Mesendoderm (in vitro differentiated cells): Measurements from ENCODE around the gene GABARAPL1.
"Not testable (repeated sequence)": the region's sequence is repeated elsewhere in the genome, so short reads cannot be mapped to it uniquely, and the experiment has no call there.

Experiments used
- DNase-seq: peaks from one replicate; pipeline ENCODE4 v3.0.0; 2013
- H2AK5ac ChIP-seq: 2 replicates; pipeline ENCODE4 v1.6.1; 2013; ENCODE audit warnings: low read length, inconsistent platforms
- H2BK120ac ChIP-seq: 2 replicates; pipeline ENCODE4 v1.6.1; 2013; ENCODE audit warnings: low read depth, mild to moderate bottlenecking, low read length, moderate library complexity, mixed read lengths
- H2BK15ac ChIP-seq: replicated peaks from 2 replicates; pipeline ENCODE4 v1.6.1; 2013; ENCODE audit warnings: low read depth, mild to moderate bottlenecking, moderate library complexity
- H2BK5ac ChIP-seq: 2 replicates; pipeline ENCODE4 v1.6.1; 2013; ENCODE audit warnings: low read length, inconsistent platforms
- H3K18ac ChIP-seq: 2 replicates; pipeline ENCODE4 v1.6.1; 2013; ENCODE audit warnings: mild to moderate bottlenecking, low read length, mixed read lengths
- H3K23ac ChIP-seq: one replicate; pipeline ENCODE4 v1.6.1; 2013; ENCODE audit warnings: low read length
- H3K27ac ChIP-seq: 2 replicates; pipeline ENCODE4 v1.5.1; 2013; ENCODE audit warnings: low read depth, mild to moderate bottlenecking, inconsistent platforms, low read length, moderate library complexity
- H3K27me3 ChIP-seq: 2 replicates; pipeline ENCODE4 v1.6.1; 2013; ENCODE audit warnings: low read length, control low read depth, mild to moderate bottlenecking, inconsistent platforms; ENCODE audit not compliant: insufficient read depth, poor library complexity
- H3K36me3 ChIP-seq: 2 replicates; pipeline ENCODE4 v1.6.1; 2013; ENCODE audit warnings: low read length, inconsistent platforms; ENCODE audit not compliant: control insufficient read depth, insufficient read depth
- H3K4ac ChIP-seq: one replicate; pipeline ENCODE4 v1.6.1; 2013; ENCODE audit warnings: low read depth, mild to moderate bottlenecking, low read length, moderate library complexity
- H3K4me1 ChIP-seq: 2 replicates; pipeline ENCODE4 v1.6.1; 2013; ENCODE audit warnings: low read depth, low read length, inconsistent platforms; ENCODE audit not compliant: control insufficient read depth
- H3K4me2 ChIP-seq: 2 replicates; pipeline ENCODE4 v1.6.1; 2013; ENCODE audit warnings: low read length
- H3K4me3 ChIP-seq: 2 replicates; pipeline ENCODE4 v1.5.1; 2013; ENCODE audit warnings: mild to moderate bottlenecking, low read length
- H3K56ac ChIP-seq: one replicate; pipeline ENCODE4 v1.6.1; 2013; ENCODE audit warnings: low read length
- H3K79me1 ChIP-seq: 2 replicates; pipeline ENCODE4 v1.6.1; 2013; ENCODE audit warnings: low read length, inconsistent platforms
- H3K79me2 ChIP-seq: 2 replicates; pipeline ENCODE4 v1.6.1; 2013; ENCODE audit warnings: mild to moderate bottlenecking, low read length; ENCODE audit not compliant: control insufficient read depth, insufficient read depth
- H3K9ac ChIP-seq: 2 replicates; pipeline ENCODE4 v1.6.1; 2013; ENCODE audit warnings: low read length, inconsistent platforms
- H4K5ac ChIP-seq: one replicate; pipeline ENCODE4 v1.6.1; 2013; ENCODE audit warnings: low read length
- H4K8ac ChIP-seq: one replicate; pipeline ENCODE4 v1.6.1; 2013; ENCODE audit warnings: low read depth, mild to moderate bottlenecking, control low read depth, low read length, moderate library complexity
- WGBS: extraction: QIAGEN DNeasy Blood & Tissue Kit; methylation state at CpG from one replicate; pipeline ENCODE4 v1.1.7; 2013; ENCODE audit warnings: low lambda C conversion rate, missing lambda C conversion rate; ENCODE audit not compliant: insufficient coverage; ENCODE audit errors: extremely low coverage; 5-methylcytosine and 5-hydroxymethylcytosine counted together

The GABARAPL1 gene

GRCh38 chr12:10182354-10183049 lies 30.2 kb upstream of the GABARAPL1 start:
- no peak overlapping the region for H3K4me3 ChIP-seq
- H2BK120ac ChIP-seq, result peak overlapping the region; percentile 28
- no peak overlapping the region for H3K9ac ChIP-seq
- no peak overlapping the region for H3K27ac ChIP-seq
- H3K23ac ChIP-seq, result no peak overlapping the region
- no CpG with 5 or more reads among the region's 5 CpGs for WGBS
- H3K4me1 ChIP-seq, result peaks cover 14% of the 10 kb centered on the region
- H3K36me3 ChIP-seq, result no peaks in the 10 kb centered on the region
- no peak overlapping the region for H2BK15ac ChIP-seq
- no peak overlapping the region for H2AK5ac ChIP-seq
- H3K18ac ChIP-seq, result peak overlapping the region; percentile 39
- no peak overlapping the region for H3K56ac ChIP-seq
- no peaks in the 10 kb centered on the region for H3K27me3 ChIP-seq
- no peak overlapping the region for H4K8ac ChIP-seq
- H3K4me2 ChIP-seq, result no peak overlapping the region
- no peak for DNase-seq
- H4K5ac ChIP-seq, result no peak overlapping the region
- no peaks in the 10 kb centered on the region for H3K79me1 ChIP-seq
- no peak overlapping the region for H3K4ac ChIP-seq
- H3K79me2 ChIP-seq, result no peaks in the 10 kb centered on the region
- H2BK5ac ChIP-seq, result no peak overlapping the region

GRCh38 chr12:10184261-10184843 lies 28.3 kb upstream of the GABARAPL1 start:
- H2AK5ac ChIP-seq, result no peak overlapping the region
- H3K4ac ChIP-seq, result peak overlapping the region; percentile 6
- no peak overlapping the region for H2BK5ac ChIP-seq
- H3K27ac ChIP-seq, result no peak overlapping the region
- H3K79me1 ChIP-seq, result no peaks in the 10 kb centered on the region
- H4K5ac ChIP-seq, result no peak overlapping the region
- no peak overlapping the region for H4K8ac ChIP-seq
- H3K27me3 ChIP-seq, result no peaks in the 10 kb centered on the region
- H3K4me1 ChIP-seq, result peaks cover 10% of the 10 kb centered on the region
- no peak overlapping the region for H3K9ac ChIP-seq
- H3K4me3 ChIP-seq, result no peak overlapping the region
- H3K79me2 ChIP-seq, result no peaks in the 10 kb centered on the region
- H2BK15ac ChIP-seq, result no peak overlapping the region
- no peaks in the 10 kb centered on the region for H3K36me3 ChIP-seq
- no peak overlapping the region for H3K56ac ChIP-seq
- WGBS, result no CpG with 5 or more reads among the region's 7 CpGs
- no peak overlapping the region for H3K23ac ChIP-seq
- DNase-seq, result no peak
- no peak overlapping the region for H2BK120ac ChIP-seq
- no peak overlapping the region for H3K18ac ChIP-seq
- no peak overlapping the region for H3K4me2 ChIP-seq

GRCh38 chr12:10186299-10186698 lies 26.4 kb upstream of the GABARAPL1 start:
- Histone ChIP-seq H2BK5ac (no peak overlapping the region), H3K27ac (no peak overlapping the region), H3K4ac (peak overlapping the region; percentile 24), H3K36me3 (no peaks in the 10 kb centered on the region), H3K18ac (no peak overlapping the region), H3K27me3 (no peaks in the 10 kb centered on the region), H3K79me1 (no peaks in the 10 kb centered on the region), H3K79me2 (no peaks in the 10 kb centered on the region), H4K8ac (no peak overlapping the region), H2BK15ac (no peak overlapping the region), H3K23ac (peak overlapping the region; percentile 24), H2BK120ac (no peak overlapping the region), H3K56ac (peak overlapping the region; percentile 60), H3K4me3 (no peak overlapping the region), H3K4me2 (no peak overlapping the region), H4K5ac (no peak overlapping the region), H2AK5ac (no peak overlapping the region), H3K4me1 (peaks cover 8% of the 10 kb centered on the region), H3K9ac (no peak overlapping the region)
- no peak for DNase-seq
- no CpG with 5 or more reads among the region's 11 CpGs for WGBS

GRCh38 chr12:10186958-10187357 lies 25.7 kb upstream of the GABARAPL1 start:
- H3K79me2 ChIP-seq, H2BK15ac ChIP-seq, H3K27me3 ChIP-seq, H3K27ac ChIP-seq, H3K4me2 ChIP-seq, H3K56ac ChIP-seq, H3K36me3 ChIP-seq, H3K9ac ChIP-seq, H3K23ac ChIP-seq, H4K5ac ChIP-seq, H3K4ac ChIP-seq, H4K8ac ChIP-seq, H3K79me1 ChIP-seq, H2BK5ac ChIP-seq, H2BK120ac ChIP-seq, H2AK5ac ChIP-seq, DNase-seq, H3K4me3 ChIP-seq, H3K4me1 ChIP-seq, H3K18ac ChIP-seq: not testable (repeated sequence)
- WGBS, result no CpG with 5 or more reads among the region's 6 CpGs

GRCh38 chr12:10189653-10190052 lies 23.0 kb upstream of the GABARAPL1 start:
- H3K4ac ChIP-seq, result no peak overlapping the region
- no peak overlapping the region for H3K18ac ChIP-seq
- H3K4me3 ChIP-seq, result no peak overlapping the region
- no peak overlapping the region for H2BK15ac ChIP-seq
- H3K23ac ChIP-seq, result no peak overlapping the region
- peak overlapping the region; percentile 31 for H3K27ac ChIP-seq
- no peak overlapping the region for H2AK5ac ChIP-seq
- no peak overlapping the region for H3K9ac ChIP-seq
- H4K5ac ChIP-seq, result no peak overlapping the region
- no peaks in the 10 kb centered on the region for H3K27me3 ChIP-seq
- WGBS, result no CpG with 5 or more reads among the region's 5 CpGs
- H3K56ac ChIP-seq, result peak overlapping the region; percentile 56
- no peaks in the 10 kb centered on the region for H3K79me2 ChIP-seq
- H4K8ac ChIP-seq, result no peak overlapping the region
- no peak overlapping the region for H3K4me2 ChIP-seq
- H2BK120ac ChIP-seq, result no peak overlapping the region
- peaks cover 2% of the 10 kb centered on the region for H3K4me1 ChIP-seq
- no peaks in the 10 kb centered on the region for H3K79me1 ChIP-seq
- H3K36me3 ChIP-seq, result no peaks in the 10 kb centered on the region
- H2BK5ac ChIP-seq, result no peak overlapping the region
- DNase-seq, result no peak
